ENCODE measurements around the gene NIPA2.

GRCh38 chr15:22819651-22820050 is 18.8 kb upstream of the NIPA2 start:
- TF ChIP-seq POLR2A (IDR thresholded peaks at IDR 0.05; ENCODE audit: control extremely low read depth in 1 of 2, low read depth in 2 of 2, low read length in 2 of 2) (no peak), KDM5A (IDR thresholded peaks at IDR 0.05; ENCODE audit: low read length) (no peak), CTCF (IDR thresholded peaks at IDR 0.05; ENCODE audit: control extremely low read depth in 1 of 3, insufficient read depth in 1 of 3, low read depth in 1 of 3, low read length in 3 of 3) (no peak), KDM1A (IDR thresholded peaks at IDR 0.05; ENCODE audit: borderline replicate concordance, low read length) (no peak), HDAC2 (IDR thresholded peaks at IDR 0.05; ENCODE audit: borderline replicate concordance in 1 of 2, low read depth in 2 of 2, low read length in 2 of 2) (no peak), USF2 (IDR thresholded peaks at IDR 0.05; ENCODE audit: low read length) (no peak), JUND (IDR thresholded peaks at IDR 0.05; ENCODE audit: low read length) (no peak), EZH2 (IDR thresholded peaks at IDR 0.05; ENCODE audit: low read depth, low read length, severe bottlenecking) (no peak), RAD21 (IDR thresholded peaks at IDR 0.05 in 1 of 2, conservative IDR thresholded peaks at IDR 0.05 in 1 of 2; ENCODE audit: low read depth in 2 of 2, low read length in 2 of 2) (no peak), PHF8 (conservative IDR thresholded peaks at IDR 0.05; ENCODE audit: low read depth, low read length) (no peak)
- TF ChIP-seq, protein P1, sequence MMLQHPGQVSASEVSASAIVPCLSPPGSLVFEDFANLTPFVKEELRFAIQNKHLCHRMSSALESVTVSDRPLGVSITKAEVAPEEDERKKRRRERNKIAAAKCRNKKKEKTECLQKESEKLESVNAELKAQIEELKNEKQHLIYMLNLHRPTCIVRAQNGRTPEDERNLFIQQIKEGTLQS (IDR thresholded peaks at IDR 0.05; ENCODE audit: insufficient read depth, low read depth, low read length), result no peak
- TF ChIP-seq, protein P2, sequence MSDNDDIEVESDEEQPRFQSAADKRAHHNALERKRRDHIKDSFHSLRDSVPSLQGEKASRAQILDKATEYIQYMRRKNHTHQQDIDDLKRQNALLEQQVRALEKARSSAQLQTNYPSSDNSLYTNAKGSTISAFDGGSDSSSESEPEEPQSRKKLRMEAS (IDR thresholded peaks at IDR 0.05), result no peak

Measured in H1 (cell line).